Amniotic stem cell (primary cell): ENCODE results near the gene PIK3R1.

Experiments used
- DNase-seq: peaks from one replicate; lab custom pipeline; 2025; lab: John Stamatoyannopoulos, UW

PIK3R1 gene

DNA sequence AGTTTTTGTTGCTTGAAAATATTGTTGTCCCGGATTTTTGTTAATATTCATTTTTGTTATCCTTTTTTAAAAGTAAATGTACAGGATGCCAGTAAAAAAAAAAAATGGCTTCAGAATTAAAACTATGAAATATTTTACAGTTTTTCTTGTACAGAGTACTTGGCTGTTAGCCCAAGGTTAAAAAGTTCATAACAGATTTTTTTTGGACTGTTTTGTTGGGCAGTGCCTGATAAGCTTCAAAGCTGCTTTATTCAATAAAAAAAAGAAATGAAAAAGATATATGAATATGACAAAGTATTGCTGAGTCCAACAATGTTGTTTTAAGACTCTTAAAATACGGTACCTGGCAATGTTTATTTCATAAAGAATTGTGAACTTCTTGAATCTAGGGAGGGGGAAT lies 82.9 kb downstream of the PIK3R1 start:
- DNase-seq, result no peak

GRCh38 chr5:68299105-68299504 lies 83.5 kb downstream of the PIK3R1 start:
- DNase-seq, result no peak

- no peak for DNase-seq
Measured at GRCh38 chr5:68299575-68299974, 84.0 kb downstream of the PIK3R1 start.

DNA sequence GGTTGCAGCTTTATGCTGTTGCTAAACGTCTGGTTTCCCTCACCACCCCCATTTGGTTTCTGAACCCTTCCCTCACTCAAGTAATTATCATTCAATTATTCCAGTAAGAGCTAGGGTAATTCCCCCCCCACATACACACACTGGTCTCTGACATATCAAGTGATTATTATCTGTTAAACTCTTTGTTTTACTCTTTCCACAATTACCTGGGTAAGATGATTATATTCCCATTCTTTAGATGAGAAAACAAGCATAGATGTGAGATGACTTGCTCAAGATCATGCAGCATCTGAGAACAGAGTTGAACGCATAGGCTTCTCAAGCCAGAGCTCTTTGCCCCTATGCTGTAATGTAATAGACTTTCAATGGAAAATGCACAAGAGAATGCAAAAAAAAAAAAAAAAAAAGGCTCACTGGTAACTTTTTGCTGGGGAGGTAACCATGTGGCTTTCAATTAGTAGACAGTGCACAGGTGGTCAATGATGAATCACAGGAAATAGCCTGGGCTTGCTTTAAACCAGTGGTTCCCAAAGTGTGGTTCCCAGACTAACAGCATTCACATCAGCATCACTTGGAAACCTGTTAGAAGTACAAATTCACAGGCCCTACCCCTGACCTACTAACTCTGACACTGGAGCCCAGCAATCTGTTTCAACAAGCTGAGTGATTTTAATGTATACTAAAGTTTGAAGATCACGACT lies 87.6 kb downstream of the PIK3R1 start:
- no peak for DNase-seq

- DNase-seq, result no peak
Measured at GRCh38 chr5:68303754-68304420, 88.3 kb downstream of the PIK3R1 start.

DNA sequence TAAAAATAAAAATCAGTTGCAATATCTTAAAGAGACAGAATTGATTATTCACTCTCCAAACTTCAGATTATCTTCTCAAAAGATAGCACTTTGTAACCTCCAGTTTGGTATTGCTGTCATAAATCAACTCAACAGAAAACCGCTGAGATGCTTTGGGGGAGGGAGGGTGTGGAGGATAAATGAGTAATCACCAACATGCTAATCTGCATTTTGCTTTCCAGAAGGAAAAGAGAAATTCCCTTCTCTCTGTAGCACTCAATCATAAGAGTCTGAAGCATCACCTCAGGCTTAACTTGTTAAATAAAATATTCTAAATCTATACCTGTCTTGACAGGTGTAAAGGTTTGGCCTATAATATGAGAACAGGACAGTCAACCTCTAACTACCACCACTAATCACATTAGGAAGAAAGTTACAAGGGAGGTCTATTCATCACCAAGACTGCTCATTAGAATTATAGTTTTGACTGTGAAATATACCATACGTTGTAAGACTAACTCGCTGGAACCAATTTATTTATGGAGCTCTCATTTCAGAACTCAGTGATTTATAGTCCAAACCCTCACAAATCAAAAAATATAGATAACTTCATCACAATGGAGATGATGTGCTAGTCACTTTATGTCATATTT lies 89.0 kb downstream of the PIK3R1 start:
- no peak for DNase-seq

GRCh38 chr5:68305223-68305870 lies 89.8 kb downstream of the PIK3R1 start:
- no peak for DNase-seq

GRCh38 chr5:68306361-68307014 lies 90.9 kb downstream of the PIK3R1 start:
- DNase-seq, result no peak

DNA sequence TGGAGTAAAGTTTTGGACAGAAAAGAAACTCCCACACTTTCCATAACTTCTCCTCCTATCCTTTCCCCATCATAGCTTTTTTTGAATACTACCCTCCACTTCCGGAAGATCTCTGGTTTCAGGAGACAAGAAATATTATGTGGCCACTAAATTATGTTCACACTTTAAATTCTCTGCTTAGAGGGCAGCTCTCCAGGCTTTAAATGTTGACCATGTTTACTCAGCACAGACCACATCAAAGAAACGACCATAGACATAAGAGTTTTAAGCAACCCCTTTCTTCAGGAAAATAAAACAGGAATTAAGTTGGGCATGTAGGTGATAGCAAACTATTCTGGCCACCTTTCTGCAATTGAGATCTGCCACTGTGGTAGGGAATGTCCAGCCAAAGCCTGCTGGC lies 97.8 kb downstream of the PIK3R1 start:
- no peak for DNase-seq

DNA sequence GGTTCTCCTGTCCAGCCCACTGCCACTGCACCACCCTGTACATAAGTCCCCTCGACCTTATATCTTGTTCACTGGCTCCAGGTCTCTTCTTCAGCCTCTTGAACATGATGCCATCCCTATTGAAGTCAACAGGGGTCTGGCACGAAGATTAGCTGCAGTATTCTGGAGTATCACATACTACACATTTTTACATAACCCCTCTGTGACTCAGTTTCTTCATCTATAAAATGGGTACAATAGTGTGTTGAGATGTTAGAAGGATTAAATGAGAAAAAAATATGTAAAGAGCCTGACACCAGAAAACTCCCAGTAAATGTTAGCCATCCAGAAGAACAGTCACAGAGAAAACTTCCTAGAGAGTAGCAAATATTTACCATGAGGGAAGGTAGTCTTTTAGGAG lies 98.9 kb downstream of the PIK3R1 start:
- DNase-seq, result no peak

- DNase-seq, result no peak
Measured at GRCh38 chr5:68315679-68316271, 100.2 kb downstream of the PIK3R1 start.

DNA sequence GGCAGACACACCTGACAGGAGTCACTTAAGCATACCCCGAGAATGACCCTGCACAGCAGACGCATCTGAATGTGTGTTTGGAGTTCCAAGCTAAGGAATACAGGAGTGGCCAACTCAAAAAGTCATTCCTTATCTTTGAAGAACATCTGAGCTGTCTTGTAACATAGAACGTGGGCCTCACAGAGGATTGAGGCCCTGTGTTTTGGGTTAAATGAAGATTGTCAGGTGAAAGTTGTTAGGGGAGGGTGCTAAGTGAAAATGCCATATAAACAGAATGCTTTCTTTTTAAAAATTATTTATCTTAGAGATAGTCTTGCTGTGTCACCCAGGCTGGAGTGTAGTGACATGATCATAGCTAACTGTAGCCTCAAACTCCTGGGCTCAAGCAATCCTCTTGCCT lies 100.9 kb downstream of the PIK3R1 start:
- no peak for DNase-seq

DNA sequence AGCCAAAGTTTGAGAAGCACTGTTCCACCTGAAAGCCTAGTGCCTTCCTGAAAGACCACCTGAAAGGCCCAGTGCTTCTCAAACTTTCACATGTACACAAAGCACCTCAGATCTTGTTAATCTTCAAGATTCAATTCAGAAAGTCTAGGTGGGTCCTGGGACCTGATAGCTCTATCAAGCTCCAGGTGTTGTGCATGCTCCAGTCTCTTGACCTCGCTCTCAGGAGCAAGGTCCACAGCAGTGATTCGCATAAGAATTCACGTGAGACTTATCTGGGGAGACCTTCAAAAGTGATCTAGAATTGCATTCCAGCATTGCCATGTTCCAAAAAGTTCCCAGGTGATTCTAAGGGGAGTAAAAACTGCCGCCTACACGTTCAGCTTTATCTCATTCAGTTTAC lies 102.1 kb downstream of the PIK3R1 start:
- DNase-seq, result no peak

DNA sequence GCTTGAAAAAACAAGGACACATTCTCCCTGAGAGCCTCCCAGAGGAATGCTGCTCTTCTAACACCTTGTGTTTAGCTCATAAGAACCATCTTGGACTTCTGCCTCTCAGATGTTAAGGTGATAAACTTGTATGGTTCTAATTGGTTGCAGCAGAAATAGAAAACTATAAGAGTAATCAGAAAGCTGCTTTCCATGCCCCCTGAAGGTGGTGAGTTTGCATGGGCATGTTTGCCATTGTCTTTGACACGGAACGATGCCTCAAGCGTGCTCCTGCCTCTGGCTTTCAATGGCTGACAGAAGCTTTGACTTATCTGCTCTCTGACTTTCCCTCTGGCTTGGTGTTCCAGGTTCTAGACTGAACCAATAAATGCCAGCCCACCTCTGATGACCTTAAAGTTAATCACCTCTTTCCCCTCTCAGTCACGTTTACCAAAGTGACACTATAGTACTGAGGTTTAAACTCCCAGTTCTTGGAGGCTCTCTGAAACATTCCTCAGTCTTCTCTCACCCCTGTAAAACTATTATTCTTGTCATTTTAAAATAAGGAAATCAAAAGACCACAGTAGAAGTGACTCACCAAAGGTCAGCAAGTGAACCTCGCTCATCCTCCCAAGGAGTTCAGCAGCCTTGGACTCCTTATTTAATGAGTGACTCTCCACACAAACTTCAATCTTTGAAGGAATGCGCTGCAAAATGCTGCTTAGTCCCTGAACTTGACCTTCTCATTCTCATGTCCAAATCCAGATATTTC lies 103.6 kb downstream of the PIK3R1 start:
- peak; percentile 62 for DNase-seq

DNA sequence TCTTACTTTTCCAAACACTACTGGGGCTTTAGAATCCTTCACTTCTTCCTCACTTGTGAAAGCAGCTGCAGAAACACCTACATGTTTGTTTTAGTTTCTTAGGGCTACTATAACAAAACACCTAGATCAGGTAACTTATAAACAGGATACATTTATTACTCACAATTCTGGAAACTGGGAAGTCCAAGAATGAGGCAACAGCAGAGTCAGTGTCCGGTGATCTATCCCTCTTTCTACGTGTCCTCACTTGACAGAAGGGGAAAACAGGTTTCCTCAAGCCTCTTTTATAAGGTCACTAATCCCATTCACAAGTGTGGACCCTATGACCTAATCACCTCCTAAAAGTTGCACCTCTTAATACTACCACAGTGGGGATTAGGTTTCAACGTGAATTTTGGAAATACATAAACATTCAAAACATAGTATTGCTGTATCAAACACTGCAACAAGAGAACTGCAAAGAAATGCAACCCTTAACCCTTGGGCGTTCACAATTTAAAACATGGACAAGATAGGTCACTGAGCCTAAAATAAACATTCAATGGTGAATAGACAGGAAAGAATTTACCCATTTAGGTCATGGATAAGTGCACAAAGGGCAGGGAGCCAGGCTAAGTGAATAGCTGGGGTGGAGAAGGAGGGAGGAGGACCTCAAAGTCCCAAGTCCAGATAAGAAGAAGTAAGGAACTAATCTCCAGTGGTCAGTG lies 104.3 kb downstream of the PIK3R1 start:
- DNase-seq, result no peak

GRCh38 chr5:68320413-68320986 lies 104.9 kb downstream of the PIK3R1 start:
- no peak for DNase-seq

GRCh38 chr5:68325065-68325580 lies 109.6 kb downstream of the PIK3R1 start:
- no peak for DNase-seq

GRCh38 chr5:68329554-68330255 lies 114.1 kb downstream of the PIK3R1 start:
- DNase-seq, result no peak

- DNase-seq, result no peak
Measured at GRCh38 chr5:68330574-68330973, 115.0 kb downstream of the PIK3R1 start.
